NCI-H1048 (cell line): Measurements from ENCODE around the gene ZNF768.
"Not testable (repeated sequence)": the region's sequence is repeated elsewhere in the genome, so short reads cannot be mapped to it uniquely, and the experiment has no call there.

Experiments
- DNase-seq: peaks from one replicate; lab custom pipeline; 2025; lab: John Stamatoyannopoulos, UW

The ZNF768 gene

GRCh38 chr16:30509081-30509765, 17.1 kb downstream of the ZNF768 start:
- DNase-seq, result no peak

- DNase-seq, result no peak
Observed at GRCh38 chr16:30503403-30504296, 22.7 kb downstream of the ZNF768 start.

- no peak for DNase-seq
Observed at GRCh38 chr16:30499284-30499683, 27.1 kb downstream of the ZNF768 start.

DNA sequence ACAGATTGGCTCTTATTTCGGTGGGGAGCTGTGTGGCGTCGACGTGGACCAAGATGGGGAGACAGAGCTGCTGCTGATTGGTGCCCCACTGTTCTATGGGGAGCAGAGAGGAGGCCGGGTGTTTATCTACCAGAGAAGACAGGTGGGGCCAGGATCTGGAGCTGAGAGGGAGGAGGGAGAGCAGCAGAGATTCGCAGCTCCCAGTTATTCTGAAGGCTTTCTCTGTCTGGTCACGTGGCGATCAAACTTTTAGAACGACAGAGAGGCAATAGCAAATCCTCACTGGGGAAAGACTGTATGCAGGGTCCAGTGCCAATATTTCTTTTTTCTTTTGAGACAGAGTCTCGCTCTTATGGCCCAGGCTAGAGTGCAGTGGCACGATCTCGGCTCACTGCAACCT, 31.7 kb downstream of the ZNF768 start:
- DNase-seq, result no peak

DNA sequence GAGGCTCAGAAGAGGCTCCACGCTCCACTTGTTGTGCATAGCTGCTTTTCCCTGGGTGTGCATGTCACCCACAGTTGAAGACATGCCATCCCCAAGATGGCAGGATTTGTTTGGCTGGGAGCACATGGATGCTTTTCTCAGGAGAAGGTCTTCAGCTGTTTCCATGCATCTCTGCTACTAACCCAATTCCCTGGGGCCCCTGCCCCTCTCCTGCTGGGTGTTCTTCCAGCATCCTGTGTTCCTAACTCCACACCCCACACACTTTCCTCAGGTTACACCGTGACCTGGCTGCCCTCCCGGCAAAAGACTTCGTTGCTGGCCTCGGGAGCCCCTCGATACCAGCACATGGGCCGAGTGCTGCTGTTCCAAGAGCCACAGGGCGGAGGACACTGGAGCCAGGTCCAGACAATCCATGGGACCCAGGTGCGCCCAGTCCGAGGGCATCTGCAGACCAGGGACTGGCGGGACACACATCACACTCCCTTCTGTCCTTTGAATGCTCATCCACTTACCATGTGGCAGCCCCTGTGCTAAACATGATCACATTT, 32.4 kb downstream of the ZNF768 start:
- no peak for DNase-seq

DNA sequence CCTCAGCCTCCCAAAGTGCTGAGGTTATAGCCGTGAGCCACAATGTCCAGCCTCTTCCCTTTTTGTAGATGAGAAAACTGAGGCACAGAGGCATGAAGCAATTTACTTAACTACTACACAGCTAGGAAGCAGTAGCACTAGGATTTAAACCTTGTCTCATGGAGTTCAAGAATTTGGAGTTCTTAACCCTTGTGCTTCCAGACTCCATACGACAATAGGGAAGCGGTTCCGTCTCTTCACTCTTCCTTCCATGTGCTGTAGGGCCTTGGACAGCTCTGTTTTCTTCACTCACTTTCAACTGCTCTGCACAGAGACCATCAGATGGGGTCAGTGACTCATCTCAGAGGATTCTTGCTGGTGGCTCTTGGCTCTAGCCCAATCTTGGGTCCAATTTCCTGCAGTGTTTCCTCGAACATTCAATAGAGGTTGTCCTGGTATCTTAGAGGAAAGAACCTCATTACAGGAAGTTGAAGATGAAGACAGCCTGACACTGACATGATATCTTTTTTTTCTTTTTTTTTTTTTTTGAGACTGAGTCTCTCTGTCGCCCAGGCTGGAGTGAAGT, 34.5 kb downstream of the ZNF768 start:
- DNase-seq, result no peak

- DNase-seq, result no peak
Observed at GRCh38 chr16:30491229-30491628, 35.1 kb downstream of the ZNF768 start.

DNA sequence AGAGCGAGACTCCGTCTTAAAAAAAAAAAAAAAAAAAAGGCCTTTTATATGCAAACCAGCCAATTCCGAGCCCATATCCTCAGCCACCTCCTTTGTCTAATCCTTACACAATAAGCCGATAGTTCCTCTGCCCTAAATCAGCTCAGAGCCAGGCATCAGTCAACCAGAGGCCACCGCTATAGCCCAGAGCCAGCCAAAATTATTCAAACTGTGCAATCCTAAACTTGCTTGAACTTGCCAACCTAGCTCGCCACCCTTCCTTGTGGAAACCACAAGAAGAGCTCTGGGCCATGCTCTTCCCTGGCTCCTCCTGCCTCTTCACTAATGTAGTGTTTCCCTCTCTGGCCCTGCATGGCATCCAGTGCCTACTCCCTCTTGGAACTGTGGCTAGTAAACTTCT, 36.2 kb downstream of the ZNF768 start:
- no peak for DNase-seq

DNA sequence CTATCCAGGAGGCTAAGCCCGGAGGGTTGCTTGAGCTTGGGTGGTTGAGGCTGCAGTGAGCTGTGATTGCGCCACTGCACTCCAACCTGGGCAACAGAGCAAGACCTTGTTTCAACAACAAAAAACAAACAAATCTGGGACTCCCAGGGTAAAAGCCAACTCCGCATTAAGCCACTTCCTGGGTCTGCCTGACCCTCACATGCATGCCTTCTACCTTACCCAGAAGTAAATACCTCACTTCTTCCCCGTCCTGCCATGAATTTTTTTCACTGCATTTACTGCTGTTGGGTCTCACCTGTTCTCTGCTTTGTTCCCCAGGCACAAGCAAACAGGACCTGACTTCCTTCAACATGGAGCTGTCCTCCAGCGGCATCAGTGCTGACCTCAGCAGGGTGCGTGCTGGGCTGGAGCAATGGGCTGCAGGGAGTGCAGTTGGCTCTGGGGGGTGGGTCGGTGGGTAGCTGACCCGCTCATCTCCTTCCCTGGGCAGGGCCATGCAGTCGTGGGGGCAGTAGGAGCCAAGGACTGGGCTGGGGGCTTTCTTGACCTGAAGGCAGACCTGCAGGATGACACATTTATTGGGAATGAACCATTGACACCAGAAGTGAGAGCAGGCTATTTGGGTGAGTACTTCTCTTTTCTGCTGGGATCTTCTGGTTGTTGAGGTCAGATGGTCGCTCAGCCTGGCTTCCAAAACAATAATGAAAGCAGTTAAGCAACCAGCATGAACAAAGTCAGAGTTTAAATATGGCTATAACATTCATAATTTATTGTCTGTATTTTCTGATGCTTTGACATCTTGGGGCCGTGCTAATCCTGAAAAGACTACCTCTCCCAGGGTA, 37.4 kb downstream of the ZNF768 start:
- no peak for DNase-seq

GRCh38 chr16:30485818-30486436, 40.4 kb downstream of the ZNF768 start:
- no peak for DNase-seq

- no peak for DNase-seq
Observed at GRCh38 chr16:30484887-30485286, 41.5 kb downstream of the ZNF768 start.

DNA sequence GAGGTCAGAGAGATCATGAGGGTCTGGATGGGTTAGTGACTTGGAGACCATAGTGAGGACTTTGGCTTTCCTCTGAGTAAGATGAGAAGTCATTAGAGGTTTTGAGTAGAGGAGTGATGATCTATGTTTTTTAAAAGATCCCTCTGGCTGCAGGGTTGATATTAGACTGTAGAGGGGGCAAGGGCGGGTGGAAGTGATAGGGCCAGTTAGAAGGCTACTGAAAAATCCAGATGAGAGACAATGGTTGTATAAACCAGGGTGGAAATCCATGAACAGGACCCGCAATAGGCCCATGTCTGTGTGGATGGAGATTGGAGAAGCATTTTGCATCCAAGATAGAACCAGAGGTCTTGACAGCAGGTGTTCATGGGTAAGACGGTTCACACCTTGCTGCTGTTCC, 44.0 kb downstream of the ZNF768 start:
- DNase-seq, result no peak

- DNase-seq, result no peak
Observed at GRCh38 chr16:30481381-30481780, 45.0 kb downstream of the ZNF768 start.

GRCh38 chr16:30478766-30479478, 47.4 kb downstream of the ZNF768 start:
- no peak for DNase-seq

DNA sequence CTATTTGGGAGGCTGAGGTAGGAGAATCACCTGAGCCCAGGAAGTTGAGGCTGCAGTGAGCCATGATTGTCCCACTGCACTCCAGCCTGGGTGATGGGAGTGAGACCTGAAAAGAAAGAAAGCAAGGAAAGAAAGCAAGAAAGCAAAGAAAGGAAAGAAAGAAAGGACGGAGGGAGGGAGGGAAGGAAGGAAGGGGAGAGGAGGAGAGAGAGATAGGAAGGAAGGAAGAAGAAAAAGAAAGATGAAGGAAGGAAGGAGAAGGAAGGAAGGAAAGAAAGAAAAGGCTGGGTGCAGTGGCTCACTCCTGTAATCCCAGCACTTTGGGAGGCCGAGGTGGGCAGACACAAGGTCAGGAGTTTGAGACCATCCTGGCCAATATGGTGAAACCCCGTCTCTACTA, 48.6 kb downstream of the ZNF768 start:
- DNase-seq, result not testable (repeated sequence)

GRCh38 chr16:30476991-30477390, 49.4 kb downstream of the ZNF768 start:
- DNase-seq, result no peak

GRCh38 chr16:30474684-30475083, 51.7 kb downstream of the ZNF768 start:
- no peak for DNase-seq

DNA sequence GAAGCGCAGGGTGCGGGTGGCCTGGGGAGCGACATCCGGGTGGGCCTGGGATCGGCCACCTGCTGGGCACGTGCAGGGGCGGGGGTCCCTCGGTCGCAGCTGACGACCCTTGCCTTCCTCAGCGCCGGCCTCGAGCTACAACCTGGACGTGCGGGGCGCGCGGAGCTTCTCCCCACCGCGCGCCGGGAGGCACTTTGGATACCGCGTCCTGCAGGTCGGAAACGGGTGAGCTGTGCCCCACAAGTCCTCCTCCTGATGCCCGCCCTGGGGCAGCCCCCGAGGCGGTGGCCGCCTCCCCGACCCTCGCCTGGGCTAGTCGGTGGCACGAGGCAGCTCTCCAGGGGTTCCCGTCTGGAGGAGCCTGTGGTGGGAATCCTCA, 52.3 kb downstream of the ZNF768 start:
- DNase-seq, result no peak
